Keratinocyte (primary cell): ENCODE measurements around the gene RFC1.

ENCODE experiments used
- EZH2 ChIP-seq: IDR thresholded peaks from one replicate; pipeline ENCODE4 v1.6.1; 2012; ENCODE audit warnings: inconsistent platforms, mild to moderate bottlenecking, low read length, moderate library complexity
- TF ChIP-seq, protein P1 (sequence below), 3 experiments: IDR thresholded peaks in 1 of 3; conservative IDR thresholded peaks in 1 of 3; optimal IDR thresholded peaks in 1 of 3; 2 replicates in 2 of 3; 3 replicates in 1 of 3; pipeline versions ENCODE3 to v1.5.1; 2011; ENCODE audit warnings: low read length in 3 of 3, mild to moderate bottlenecking in 3 of 3, moderate library complexity in 2 of 3, control low read depth in 1 of 3, inconsistent platforms in 1 of 3; ENCODE audit not compliant: insufficient read depth in 2 of 3; ENCODE audit errors: extremely low read depth in 1 of 3

DNA sequence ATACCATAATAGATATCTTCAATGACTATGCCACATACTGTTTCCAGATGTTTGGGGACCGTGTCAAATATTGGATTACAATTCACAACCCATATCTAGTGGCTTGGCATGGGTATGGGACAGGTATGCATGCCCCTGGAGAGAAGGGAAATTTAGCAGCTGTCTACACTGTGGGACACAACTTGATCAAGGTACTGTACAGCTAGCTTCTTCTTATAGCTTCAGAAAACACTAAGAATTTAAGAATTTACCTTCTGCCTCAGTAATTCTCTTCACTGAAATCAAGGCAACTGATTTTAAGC lies 41.4 kb upstream of the RFC1 start:
- TF ChIP-seq, protein P1, sequence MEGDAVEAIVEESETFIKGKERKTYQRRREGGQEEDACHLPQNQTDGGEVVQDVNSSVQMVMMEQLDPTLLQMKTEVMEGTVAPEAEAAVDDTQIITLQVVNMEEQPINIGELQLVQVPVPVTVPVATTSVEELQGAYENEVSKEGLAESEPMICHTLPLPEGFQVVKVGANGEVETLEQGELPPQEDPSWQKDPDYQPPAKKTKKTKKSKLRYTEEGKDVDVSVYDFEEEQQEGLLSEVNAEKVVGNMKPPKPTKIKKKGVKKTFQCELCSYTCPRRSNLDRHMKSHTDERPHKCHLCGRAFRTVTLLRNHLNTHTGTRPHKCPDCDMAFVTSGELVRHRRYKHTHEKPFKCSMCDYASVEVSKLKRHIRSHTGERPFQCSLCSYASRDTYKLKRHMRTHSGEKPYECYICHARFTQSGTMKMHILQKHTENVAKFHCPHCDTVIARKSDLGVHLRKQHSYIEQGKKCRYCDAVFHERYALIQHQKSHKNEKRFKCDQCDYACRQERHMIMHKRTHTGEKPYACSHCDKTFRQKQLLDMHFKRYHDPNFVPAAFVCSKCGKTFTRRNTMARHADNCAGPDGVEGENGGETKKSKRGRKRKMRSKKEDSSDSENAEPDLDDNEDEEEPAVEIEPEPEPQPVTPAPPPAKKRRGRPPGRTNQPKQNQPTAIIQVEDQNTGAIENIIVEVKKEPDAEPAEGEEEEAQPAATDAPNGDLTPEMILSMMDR (optimal IDR thresholded peaks at IDR 0.05 in 1 of 3, IDR thresholded peaks at IDR 0.05 in 1 of 3, conservative IDR thresholded peaks at IDR 0.05 in 1 of 3; ENCODE audit: extremely low read depth in 1 of 3, insufficient read depth in 2 of 3, low read length in 3 of 3) = no peak
- TF ChIP-seq EZH2 = no peak
